Measurements from ENCODE around the gene BABAM2.

DNA sequence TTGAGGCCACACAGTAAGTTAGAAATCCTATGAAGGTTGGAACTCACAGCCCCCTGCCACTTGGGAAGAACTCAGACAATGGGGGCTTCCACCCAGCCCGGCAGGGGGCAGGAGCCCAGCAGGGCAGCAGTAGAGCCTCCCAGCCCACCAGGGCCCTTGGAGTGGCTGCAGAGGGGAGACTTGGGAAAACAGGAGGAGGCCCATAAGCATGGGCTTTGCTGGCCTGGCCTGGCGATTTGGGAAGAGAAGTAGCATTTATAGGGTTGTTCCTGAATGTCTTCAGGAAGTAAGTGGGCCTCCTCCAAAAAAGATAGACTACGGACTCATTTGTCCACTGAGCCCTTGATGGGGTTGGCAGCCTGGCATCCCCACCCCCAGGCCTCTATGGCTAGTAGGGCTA, 484.7 kb downstream of the BABAM2 start:
- no peak for TF ChIP-seq POLR2A (IDR thresholded peaks at IDR 0.05)
- TF ChIP-seq, protein P1, sequence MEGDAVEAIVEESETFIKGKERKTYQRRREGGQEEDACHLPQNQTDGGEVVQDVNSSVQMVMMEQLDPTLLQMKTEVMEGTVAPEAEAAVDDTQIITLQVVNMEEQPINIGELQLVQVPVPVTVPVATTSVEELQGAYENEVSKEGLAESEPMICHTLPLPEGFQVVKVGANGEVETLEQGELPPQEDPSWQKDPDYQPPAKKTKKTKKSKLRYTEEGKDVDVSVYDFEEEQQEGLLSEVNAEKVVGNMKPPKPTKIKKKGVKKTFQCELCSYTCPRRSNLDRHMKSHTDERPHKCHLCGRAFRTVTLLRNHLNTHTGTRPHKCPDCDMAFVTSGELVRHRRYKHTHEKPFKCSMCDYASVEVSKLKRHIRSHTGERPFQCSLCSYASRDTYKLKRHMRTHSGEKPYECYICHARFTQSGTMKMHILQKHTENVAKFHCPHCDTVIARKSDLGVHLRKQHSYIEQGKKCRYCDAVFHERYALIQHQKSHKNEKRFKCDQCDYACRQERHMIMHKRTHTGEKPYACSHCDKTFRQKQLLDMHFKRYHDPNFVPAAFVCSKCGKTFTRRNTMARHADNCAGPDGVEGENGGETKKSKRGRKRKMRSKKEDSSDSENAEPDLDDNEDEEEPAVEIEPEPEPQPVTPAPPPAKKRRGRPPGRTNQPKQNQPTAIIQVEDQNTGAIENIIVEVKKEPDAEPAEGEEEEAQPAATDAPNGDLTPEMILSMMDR (IDR thresholded peaks at IDR 0.05) = no peak
- no peak for TF ChIP-seq POLR2AphosphoS5 (IDR thresholded peaks at IDR 0.05)
